ENCODE data around the gene FOXD1.
"Not testable (repeated sequence)": the region's sequence is repeated elsewhere in the genome, so short reads cannot be mapped to it uniquely, and the experiment has no call there.

The FOXD1 gene

GRCh38 chr5:73448463-73449136 is at the start of gene FOXD1:
Gene FOXD1 (minus strand): TSS chr5:73448777. CDS start chr5:73448362, 415 bp downstream.
- peak in 20 of 56 donors; percentile 6 to 73 (median 24) for DNase-seq

GRCh38 chr5:73497497-73498056 is 49.0 kb upstream of the FOXD1 start:
- peak in 2 of 56 donors; percentile 18 to 56 for DNase-seq

GRCh38 chr5:73496984-73497457 is 48.4 kb upstream of the FOXD1 start:
- DNase-seq = no peak

GRCh38 chr5:73495772-73496335 is 47.3 kb upstream of the FOXD1 start:
- no peak for DNase-seq

GRCh38 chr5:73494721-73495120 is 46.1 kb upstream of the FOXD1 start:
- DNase-seq = no peak

- no peak for DNase-seq
These were observed 44.8 kb upstream of the FOXD1 start for GRCh38 chr5:73493421-73493820.

GRCh38 chr5:73491155-73491554 is 42.6 kb upstream of the FOXD1 start:
- no peak for DNase-seq

GRCh38 chr5:73490088-73490487 is 41.5 kb upstream of the FOXD1 start:
- DNase-seq = no peak

GRCh38 chr5:73488806-73489205 is 40.2 kb upstream of the FOXD1 start:
- DNase-seq = no peak

GRCh38 chr5:73487815-73488214 is 39.2 kb upstream of the FOXD1 start:
- no peak for DNase-seq

- not testable (repeated sequence) for DNase-seq
These were observed 38.7 kb upstream of the FOXD1 start for GRCh38 chr5:73487257-73487656.

GRCh38 chr5:73486119-73486899 is 37.7 kb upstream of the FOXD1 start:
- no peak for DNase-seq

GRCh38 chr5:73485715-73486114 is 37.1 kb upstream of the FOXD1 start:
- no peak for DNase-seq

- DNase-seq = no peak
These were observed 35.9 kb upstream of the FOXD1 start for GRCh38 chr5:73484511-73484910.

GRCh38 chr5:73483676-73484075 is 35.1 kb upstream of the FOXD1 start:
- DNase-seq = no peak

GRCh38 chr5:73482383-73483136 is 34.0 kb upstream of the FOXD1 start:
- DNase-seq = no peak

GRCh38 chr5:73480500-73480899 is 31.9 kb upstream of the FOXD1 start:
- no peak for DNase-seq

- no peak for DNase-seq
These were observed 23.5 kb upstream of the FOXD1 start for GRCh38 chr5:73472116-73472515.

GRCh38 chr5:73471654-73472053 is 23.1 kb upstream of the FOXD1 start:
- no peak for DNase-seq

GRCh38 chr5:73469878-73470277 is 21.3 kb upstream of the FOXD1 start:
- DNase-seq = no peak

GRCh38 chr5:73468638-73469037 is 20.1 kb upstream of the FOXD1 start:
- not testable (repeated sequence) for DNase-seq

All from nucleus accumbens (tissue), 56 donors.